HepG2 (cell line): ENCODE measurements around the gene NFATC3. TPM values are rescaled to one million over a fixed set of nuclear protein-coding genes. Genes with fewer than 3 reads are reported as not detected.

Experiments used
- ARNT ChIP-seq: fragments of 450-650 bp; IDR thresholded peaks from 2 replicates; pipeline ENCODE4 v1.6.1; 2017
- CBFB ChIP-seq: sonication (generic); formaldehyde crosslinking; IDR thresholded peaks from 2 replicates; pipeline ENCODE4 v1.4.0; 2020; ENCODE audit warnings: missing genetic modification reagents
- CEBPG ChIP-seq: IDR thresholded peaks from 2 replicates; pipeline ENCODE4 v1.6.1; 2016
- HOXA5 ChIP-seq: sonication (generic); formaldehyde crosslinking; IDR thresholded peaks from 2 replicates; pipeline ENCODE4 v1.4.0; 2020; ENCODE audit warnings: missing genetic modification reagents
- KDM4B ChIP-seq: sonication (generic); formaldehyde crosslinking; IDR thresholded peaks from 2 replicates; pipeline ENCODE4 v1.4.0; 2020; ENCODE audit warnings: missing genetic modification reagents
- MIER2 ChIP-seq: IDR thresholded peaks from 2 replicates; pipeline ENCODE4 v1.6.1; 2016; ENCODE audit warnings: missing biosample characterization, missing genetic modification reagents
- NFE2 ChIP-seq: sonication (generic); formaldehyde crosslinking; IDR thresholded peaks from 2 replicates; pipeline ENCODE4 v1.4.0; 2020; ENCODE audit warnings: missing genetic modification reagents
- NFKB2 ChIP-seq: sonication (generic); formaldehyde crosslinking; IDR thresholded peaks from 2 replicates; pipeline ENCODE4 v1.4.0; 2020; ENCODE audit warnings: missing genetic modification reagents, borderline replicate concordance
- NFKBIZ ChIP-seq: IDR thresholded peaks from 2 replicates; pipeline ENCODE4 v1.6.1; 2018; ENCODE audit warnings: missing genetic modification reagents, missing compliant biosample characterization
- PAF1 ChIP-seq: IDR thresholded peaks from 2 replicates; pipeline ENCODE4 v1.6.1; 2016; ENCODE audit warnings: missing genetic modification reagents, missing compliant biosample characterization
- PHF5A ChIP-seq: IDR thresholded peaks from one replicate; pipeline ENCODE4 v1.6.1; 2018; ENCODE audit warnings: low read depth, missing genetic modification reagents; ENCODE audit not compliant: unreplicated experiment
- SIN3B ChIP-seq: fragments of 150-350 bp; IDR thresholded peaks from 2 replicates; pipeline ENCODE4 v1.6.1; 2014; ENCODE audit warnings: low read length
- ZBTB1 ChIP-seq: sonication (generic); formaldehyde crosslinking; IDR thresholded peaks from 2 replicates; pipeline ENCODE4 v1.4.0; 2020; ENCODE audit warnings: missing genetic modification reagents, borderline replicate concordance
- ZBTB42 ChIP-seq: sonication (generic); formaldehyde crosslinking; IDR thresholded peaks from 2 replicates; pipeline ENCODE4 v1.5.0; 2020; ENCODE audit warnings: mild to moderate bottlenecking, missing genetic modification reagents
- ZFP62 ChIP-seq: sonication (generic); formaldehyde crosslinking; IDR thresholded peaks from 2 replicates; pipeline ENCODE4 v1.4.0; 2020; ENCODE audit warnings: missing genetic modification reagents
- ZFYVE20 ChIP-seq: sonication (generic); formaldehyde crosslinking; IDR thresholded peaks from 2 replicates; pipeline ENCODE4 v1.8.0; 2023; ENCODE audit warnings: low read depth, mild to moderate bottlenecking, moderate library complexity, missing genetic modification reagents, borderline replicate concordance
- ZNF256 ChIP-seq: sonication (generic); formaldehyde crosslinking; conservative IDR thresholded peaks from 2 replicates; pipeline ENCODE4 v1.4.0; 2020; ENCODE audit warnings: missing genetic modification reagents
- ZNF333 ChIP-seq: sonication (generic); formaldehyde crosslinking; IDR thresholded peaks from 2 replicates; pipeline ENCODE4 v1.4.0; 2020; ENCODE audit warnings: mild to moderate bottlenecking, missing genetic modification reagents, borderline replicate concordance
- ZNF446 ChIP-seq: sonication (generic); formaldehyde crosslinking; IDR thresholded peaks from 2 replicates; pipeline ENCODE4 v1.5.0; 2020; ENCODE audit warnings: mild to moderate bottlenecking, missing genetic modification reagents
- ZNF550 ChIP-seq: sonication (generic); formaldehyde crosslinking; IDR thresholded peaks from 2 replicates; pipeline ENCODE4 v1.4.0; 2020; ENCODE audit warnings: mild to moderate bottlenecking, missing genetic modification reagents, borderline replicate concordance
- ZNF709 ChIP-seq: sonication (generic); formaldehyde crosslinking; IDR thresholded peaks from 2 replicates; pipeline ENCODE4 v1.5.0; 2020; ENCODE audit warnings: mild to moderate bottlenecking, missing genetic modification reagents
- ZNF777 ChIP-seq: sonication (generic); formaldehyde crosslinking; IDR thresholded peaks from 2 replicates; pipeline ENCODE4 v1.4.0; 2020; ENCODE audit warnings: missing genetic modification reagents
- ZSCAN21 ChIP-seq: sonication (generic); formaldehyde crosslinking; IDR thresholded peaks from 2 replicates; pipeline ENCODE4 v1.8.0; 2022; ENCODE audit warnings: mild to moderate bottlenecking, missing genetic modification reagents, moderate library complexity, borderline replicate concordance
- polyA plus RNA-seq, 8 experiments: library from polyadenylated mRNA; depleted of rRNA in 3 of 8; stranded (reverse) in 7 of 8; unstranded in 1 of 8; fragments of >200 nt; fragmentation: Illumina TruSeq in 4 of 8; extraction: Trizol in 4 of 8; gene quantifications; 2 replicates each; pipeline versions ENCODE4 v1.2.1 to v1.2.3, GENCODE V29; 2011 to 2016; ENCODE audit warnings: low read depth in 4 of 8, missing spikeins in 1 of 8, mixed read lengths in 1 of 8; ENCODE audit not compliant: insufficient read depth in 1 of 8
- total RNA-seq, 5 experiments: library from RNA; depleted of rRNA; stranded (reverse); fragments of >200 nt; fragmentation: Illumina TruSeq; extraction: Trizol; gene quantifications; 2 replicates each; pipeline ENCODE4 v1.2.3, GENCODE V29; 2016; ENCODE audit warnings: low read depth in 1 of 5
- TF ChIP-seq, protein P1 (sequence below): sonication (generic); formaldehyde crosslinking; IDR thresholded peaks from 2 replicates; pipeline ENCODE4 v1.8.0; 2022; ENCODE audit warnings: missing genetic modification reagents, low read depth, mild to moderate bottlenecking, borderline replicate concordance
- TF ChIP-seq, protein P2 (sequence below), 2 experiments: sonication (generic) in 1 of 2; formaldehyde crosslinking in 1 of 2; IDR thresholded peaks; 2 replicates each; pipeline versions ENCODE4 v1.4.0 to v1.6.1; 2016 to 2020; ENCODE audit warnings: borderline replicate concordance in 1 of 2, low read depth in 1 of 2, mild to moderate bottlenecking in 1 of 2, missing genetic modification reagents in 1 of 2
- TF ChIP-seq, protein P3 (sequence below): sonication (generic); formaldehyde crosslinking; conservative IDR thresholded peaks from 2 replicates; pipeline ENCODE4 v1.8.0; 2022; ENCODE audit warnings: mild to moderate bottlenecking, moderate library complexity, missing genetic modification reagents

The NFATC3 gene
- total and polyA plus RNA-seq, 2 of the 13 experiments (the other 11 are each of a cell fraction or from before 2014, with no cell fraction given), result 52.6 to 62.7 TPM

DNA sequence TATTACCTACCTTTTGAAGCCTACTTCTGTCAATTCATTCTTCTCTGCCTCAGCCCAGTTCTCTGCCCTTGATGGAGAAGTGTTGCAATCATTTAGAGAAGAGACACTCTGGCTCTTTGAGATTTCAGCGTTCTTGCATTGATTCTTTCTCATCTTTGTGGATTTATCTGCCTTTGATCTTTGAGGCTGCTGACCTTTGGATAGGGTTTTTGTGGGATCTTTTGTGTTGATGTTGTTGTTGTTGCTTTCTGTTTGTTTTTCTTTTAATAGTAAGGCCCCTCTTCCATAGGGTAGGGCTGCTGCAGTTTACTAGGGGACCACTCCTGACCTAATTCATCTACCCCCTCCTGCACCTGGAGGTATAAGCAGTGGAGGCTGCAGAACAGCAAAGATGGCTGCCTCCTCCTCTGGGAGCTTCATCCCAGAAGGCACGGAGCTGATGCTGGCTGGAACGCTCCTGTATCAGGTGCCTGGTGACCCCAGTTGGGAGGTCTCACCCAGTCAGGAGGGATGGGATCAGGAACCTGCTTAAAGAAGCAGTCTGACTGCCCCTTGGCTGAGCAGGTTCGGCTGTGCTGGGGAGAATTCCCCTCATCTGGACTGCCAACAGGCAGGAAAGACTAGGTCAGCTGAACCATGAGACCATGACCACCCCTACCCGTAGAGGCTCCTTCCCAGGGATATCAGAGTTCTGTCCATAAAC is 28.0 kb downstream of the NFATC3 start (continued):
- TF ChIP-seq, protein P1, sequence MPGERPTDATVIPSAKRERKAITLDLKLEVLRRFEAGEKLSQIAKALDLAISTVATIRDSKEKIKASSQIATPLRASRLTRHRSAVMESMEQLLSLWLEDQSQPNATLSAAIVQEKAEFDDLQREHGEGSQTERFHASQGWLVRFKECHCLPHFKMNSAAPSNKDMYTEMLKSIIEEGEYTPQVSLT (CRISPR knock-in tag), result no peak
- TF ChIP-seq ARNT, result no peak
- TF ChIP-seq ZNF709 (CRISPR knock-in tag), result no peak
- no peak for TF ChIP-seq NFE2 (CRISPR knock-in tag)
- no peak for TF ChIP-seq ZNF446
- TF ChIP-seq ZNF333 (CRISPR knock-in tag), result no peak
- TF ChIP-seq, protein P2, sequence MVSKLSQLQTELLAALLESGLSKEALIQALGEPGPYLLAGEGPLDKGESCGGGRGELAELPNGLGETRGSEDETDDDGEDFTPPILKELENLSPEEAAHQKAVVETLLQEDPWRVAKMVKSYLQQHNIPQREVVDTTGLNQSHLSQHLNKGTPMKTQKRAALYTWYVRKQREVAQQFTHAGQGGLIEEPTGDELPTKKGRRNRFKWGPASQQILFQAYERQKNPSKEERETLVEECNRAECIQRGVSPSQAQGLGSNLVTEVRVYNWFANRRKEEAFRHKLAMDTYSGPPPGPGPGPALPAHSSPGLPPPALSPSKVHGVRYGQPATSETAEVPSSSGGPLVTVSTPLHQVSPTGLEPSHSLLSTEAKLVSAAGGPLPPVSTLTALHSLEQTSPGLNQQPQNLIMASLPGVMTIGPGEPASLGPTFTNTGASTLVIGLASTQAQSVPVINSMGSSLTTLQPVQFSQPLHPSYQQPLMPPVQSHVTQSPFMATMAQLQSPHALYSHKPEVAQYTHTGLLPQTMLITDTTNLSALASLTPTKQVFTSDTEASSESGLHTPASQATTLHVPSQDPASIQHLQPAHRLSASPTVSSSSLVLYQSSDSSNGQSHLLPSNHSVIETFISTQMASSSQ (IDR thresholded peaks at IDR 0.05; ENCODE audit: low read depth), result peak; percentile 75
- TF ChIP-seq, protein P2 (CRISPR knock-in tag; IDR thresholded peaks at IDR 0.05; ENCODE audit: borderline replicate concordance), result peak; percentile 70; the same call in 1 of the 2 replicates
- no peak for TF ChIP-seq ZBTB42 (CRISPR knock-in tag)
- TF ChIP-seq PAF1 (CRISPR knock-in tag), result no peak
- peak; percentile 67; the same call in 1 of the 2 replicates for TF ChIP-seq MIER2 (CRISPR knock-in tag)
- TF ChIP-seq CBFB, result no peak
- peak; percentile 94 for TF ChIP-seq NFKBIZ
- TF ChIP-seq PHF5A (CRISPR knock-in tag), result no peak
- no peak for TF ChIP-seq SIN3B
- no peak for TF ChIP-seq ZBTB1
- TF ChIP-seq ZNF256 (CRISPR knock-in tag), result no peak
- TF ChIP-seq, protein P3, sequence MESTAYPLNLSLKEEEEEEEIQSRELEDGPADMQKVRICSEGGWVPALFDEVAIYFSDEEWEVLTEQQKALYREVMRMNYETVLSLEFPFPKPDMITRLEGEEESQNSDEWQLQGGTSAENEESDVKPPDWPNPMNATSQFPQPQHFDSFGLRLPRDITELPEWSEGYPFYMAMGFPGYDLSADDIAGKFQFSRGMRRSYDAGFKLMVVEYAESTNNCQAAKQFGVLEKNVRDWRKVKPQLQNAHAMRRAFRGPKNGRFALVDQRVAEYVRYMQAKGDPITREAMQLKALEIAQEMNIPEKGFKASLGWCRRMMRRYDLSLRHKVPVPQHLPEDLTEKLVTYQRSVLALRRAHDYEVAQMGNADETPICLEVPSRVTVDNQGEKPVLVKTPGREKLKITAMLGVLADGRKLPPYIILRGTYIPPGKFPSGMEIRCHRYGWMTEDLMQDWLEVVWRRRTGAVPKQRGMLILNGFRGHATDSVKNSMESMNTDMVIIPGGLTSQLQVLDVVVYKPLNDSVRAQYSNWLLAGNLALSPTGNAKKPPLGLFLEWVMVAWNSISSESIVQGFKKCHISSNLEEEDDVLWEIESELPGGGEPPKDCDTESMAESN (CRISPR knock-in tag), result peak; percentile 71; the same call in 1 of the 2 replicates
- TF ChIP-seq ZFYVE20, result no peak
- TF ChIP-seq ZSCAN21, result no peak
- no peak for TF ChIP-seq ZNF550 (CRISPR knock-in tag)
- no peak for TF ChIP-seq ZFP62 (CRISPR knock-in tag)
- peak; percentile 29; the same call in 1 of the 2 replicates for TF ChIP-seq HOXA5 (CRISPR knock-in tag)
- TF ChIP-seq KDM4B (CRISPR knock-in tag), result peak; percentile 51; the same call in 1 of the 2 replicates
- TF ChIP-seq NFKB2 (CRISPR knock-in tag), result 0 out of 2 replicates have a peak, but pooled peaks have one; percentile 59
- no peak for TF ChIP-seq ZNF777
- TF ChIP-seq CEBPG (CRISPR knock-in tag), result peak; percentile 97
